Measurements from ENCODE around the gene DCC.

The DCC gene

DNA sequence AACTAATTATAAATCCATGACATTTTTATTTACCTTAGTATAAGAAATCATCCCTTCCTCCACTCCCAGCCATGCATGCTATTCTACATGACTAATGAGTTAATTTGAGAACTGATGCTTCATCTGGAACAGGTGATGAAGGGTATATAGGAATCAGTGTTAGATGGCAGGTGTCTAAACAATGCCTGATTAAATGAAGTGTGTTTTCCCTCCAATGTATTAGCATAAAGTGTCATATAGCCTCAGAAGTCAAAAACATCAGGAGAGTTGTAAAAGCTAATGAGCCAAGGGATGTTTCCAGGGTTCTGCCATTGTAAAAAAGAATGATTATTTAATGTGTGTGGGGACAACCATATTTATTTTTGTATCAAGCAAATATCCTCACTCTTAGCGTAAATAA is 913.8 kb downstream of the DCC start:
- TF ChIP-seq, protein P1, sequence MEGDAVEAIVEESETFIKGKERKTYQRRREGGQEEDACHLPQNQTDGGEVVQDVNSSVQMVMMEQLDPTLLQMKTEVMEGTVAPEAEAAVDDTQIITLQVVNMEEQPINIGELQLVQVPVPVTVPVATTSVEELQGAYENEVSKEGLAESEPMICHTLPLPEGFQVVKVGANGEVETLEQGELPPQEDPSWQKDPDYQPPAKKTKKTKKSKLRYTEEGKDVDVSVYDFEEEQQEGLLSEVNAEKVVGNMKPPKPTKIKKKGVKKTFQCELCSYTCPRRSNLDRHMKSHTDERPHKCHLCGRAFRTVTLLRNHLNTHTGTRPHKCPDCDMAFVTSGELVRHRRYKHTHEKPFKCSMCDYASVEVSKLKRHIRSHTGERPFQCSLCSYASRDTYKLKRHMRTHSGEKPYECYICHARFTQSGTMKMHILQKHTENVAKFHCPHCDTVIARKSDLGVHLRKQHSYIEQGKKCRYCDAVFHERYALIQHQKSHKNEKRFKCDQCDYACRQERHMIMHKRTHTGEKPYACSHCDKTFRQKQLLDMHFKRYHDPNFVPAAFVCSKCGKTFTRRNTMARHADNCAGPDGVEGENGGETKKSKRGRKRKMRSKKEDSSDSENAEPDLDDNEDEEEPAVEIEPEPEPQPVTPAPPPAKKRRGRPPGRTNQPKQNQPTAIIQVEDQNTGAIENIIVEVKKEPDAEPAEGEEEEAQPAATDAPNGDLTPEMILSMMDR (conservative IDR thresholded peaks at IDR 0.05; ENCODE audit: low read depth, low read length): no peak

DNA sequence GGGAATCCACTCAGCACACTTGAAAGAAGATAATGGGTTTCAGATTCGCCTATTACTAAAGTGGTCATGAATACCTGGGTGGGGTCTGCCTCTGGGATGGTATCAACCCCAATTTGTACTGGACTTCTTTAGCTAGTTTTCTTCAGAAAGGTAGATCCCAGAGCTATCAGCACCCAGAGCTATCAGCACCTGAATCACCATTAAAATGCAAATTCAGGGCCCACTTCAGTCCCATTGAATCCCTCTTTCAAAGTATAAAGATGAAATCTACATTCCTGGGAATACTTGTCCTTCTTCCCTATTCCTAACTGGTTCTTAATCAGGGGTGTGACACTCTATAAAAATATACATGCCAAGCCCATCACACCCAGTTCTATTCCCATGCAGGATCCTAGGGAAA is 914.3 kb downstream of the DCC start:
- Histone ChIP-seq H3K4me3 (IDR thresholded peaks at IDR 0.05; ENCODE audit: insufficient read depth, low read depth, low read length) (no peak overlapping the region), H3K4me1 (ENCODE audit: low read depth, poor library complexity, severe bottlenecking) (peaks cover 3% of the 10 kb centered on the region), H3K79me2 (ENCODE audit: insufficient read depth, low read depth) (no peaks in the 10 kb centered on the region), H3K27me3 (ENCODE audit: insufficient read depth, low read depth) (no peaks in the 10 kb centered on the region), H3K27ac (no peak overlapping the region), H2AFZ (ENCODE audit: low read depth) (no peak overlapping the region), H4K20me1 (ENCODE audit: insufficient read depth) (no peaks in the 10 kb centered on the region), H3K9ac (no peak overlapping the region), H3K4me2 (no peak overlapping the region), H3K36me3 (ENCODE audit: insufficient read depth) (no peaks in the 10 kb centered on the region)
- TF ChIP-seq, protein P1 (conservative IDR thresholded peaks at IDR 0.05; ENCODE audit: low read depth, low read length): no peak

More for the DNA sequence above, 913.8 kb downstream of the DCC start:
- Histone ChIP-seq H3K4me2 (no peak overlapping the region), H4K20me1 (ENCODE audit: insufficient read depth) (no peaks in the 10 kb centered on the region), H2AFZ (ENCODE audit: low read depth) (no peak overlapping the region), H3K27ac (no peak overlapping the region), H3K4me3 (IDR thresholded peaks at IDR 0.05; ENCODE audit: insufficient read depth, low read depth, low read length) (no peak overlapping the region), H3K36me3 (ENCODE audit: insufficient read depth) (no peaks in the 10 kb centered on the region), H3K4me1 (ENCODE audit: low read depth, poor library complexity, severe bottlenecking) (peaks cover 3% of the 10 kb centered on the region), H3K27me3 (ENCODE audit: insufficient read depth, low read depth) (no peaks in the 10 kb centered on the region), H3K79me2 (ENCODE audit: insufficient read depth, low read depth) (no peaks in the 10 kb centered on the region), H3K9ac (no peak overlapping the region)

DNA sequence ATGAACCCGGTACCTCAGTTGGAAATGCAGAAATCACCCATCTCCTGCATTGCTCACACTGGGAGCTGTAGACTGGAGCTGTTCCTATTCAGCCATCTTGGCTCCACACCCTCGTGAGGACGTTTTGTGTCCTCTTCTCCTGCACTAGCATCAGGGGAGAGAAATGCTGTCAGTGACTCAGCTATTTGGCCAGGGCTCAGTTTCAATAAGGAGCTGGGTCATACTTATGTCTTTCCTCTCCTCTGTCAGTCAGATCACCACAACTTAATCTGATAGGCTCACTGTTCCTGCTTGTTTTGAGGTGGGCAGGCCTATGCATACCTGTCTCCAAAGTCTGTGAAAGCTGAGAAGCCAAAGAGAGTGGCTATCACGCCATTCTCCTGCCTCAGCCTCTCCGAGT is 921.2 kb downstream of the DCC start:
- Histone ChIP-seq H3K27me3 (ENCODE audit: insufficient read depth, low read depth) (no peaks in the 10 kb centered on the region), H3K4me2 (no peak overlapping the region), H3K27ac (no peak overlapping the region), H3K9ac (no peak overlapping the region), H3K36me3 (ENCODE audit: insufficient read depth) (no peaks in the 10 kb centered on the region), H3K4me3 (IDR thresholded peaks at IDR 0.05; ENCODE audit: insufficient read depth, low read depth, low read length) (no peak overlapping the region), H3K79me2 (ENCODE audit: insufficient read depth, low read depth) (no peaks in the 10 kb centered on the region), H4K20me1 (ENCODE audit: insufficient read depth) (no peaks in the 10 kb centered on the region), H3K4me1 (ENCODE audit: low read depth, poor library complexity, severe bottlenecking) (no peaks in the 10 kb centered on the region), H2AFZ (ENCODE audit: low read depth) (no peak overlapping the region)
- TF ChIP-seq, protein P1 (conservative IDR thresholded peaks at IDR 0.05; ENCODE audit: low read depth, low read length): no peak

DNA sequence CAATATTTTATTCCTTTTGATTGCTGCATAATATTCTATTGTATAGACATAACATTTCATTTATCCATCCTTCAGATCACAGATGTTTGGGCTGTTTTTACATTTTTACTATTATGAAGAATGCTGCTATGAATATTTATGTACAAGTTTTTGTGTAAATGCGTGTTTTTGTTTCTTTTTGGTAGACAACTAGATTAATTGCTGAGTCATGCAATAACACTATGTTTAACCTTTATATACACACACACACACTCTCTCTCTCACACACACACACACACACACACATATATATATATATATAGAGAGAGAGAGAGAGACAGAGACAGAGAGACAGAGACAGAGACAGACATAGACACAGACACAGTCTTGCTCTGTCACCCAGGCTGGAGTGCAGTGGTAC is 926.9 kb downstream of the DCC start:
- Histone ChIP-seq H3K27ac (no peak overlapping the region), H3K4me3 (IDR thresholded peaks at IDR 0.05; ENCODE audit: insufficient read depth, low read depth, low read length) (no peak overlapping the region), H3K79me2 (ENCODE audit: insufficient read depth, low read depth) (no peaks in the 10 kb centered on the region), H3K9ac (no peak overlapping the region), H4K20me1 (ENCODE audit: insufficient read depth) (no peaks in the 10 kb centered on the region), H3K4me1 (ENCODE audit: low read depth, poor library complexity, severe bottlenecking) (no peaks in the 10 kb centered on the region), H3K4me2 (no peak overlapping the region), H3K27me3 (ENCODE audit: insufficient read depth, low read depth) (no peaks in the 10 kb centered on the region), H2AFZ (ENCODE audit: low read depth) (no peak overlapping the region), H3K36me3 (ENCODE audit: insufficient read depth) (no peaks in the 10 kb centered on the region)
- TF ChIP-seq, protein P1 (conservative IDR thresholded peaks at IDR 0.05; ENCODE audit: low read depth, low read length): no peak

All from KMS-11 (cell line).